GM12878 (cell line): ENCODE results near the gene RNPEP. TPM values are rescaled to one million over a fixed set of nuclear protein-coding genes. Genes with fewer than 3 reads are reported as not detected.

ENCODE experiments used
- ATAC-seq: fragments of 200-7000 bp; cut with Tn5 transposase; 3 replicates; pipeline ENCODE4 v1.9.1; 2020; ENCODE audit warnings: mild to moderate bottlenecking, moderate library complexity
- BruUV-seq: library from RNA; stranded (reverse); fragments of 400-500 nt; replicated peaks from 2 replicates; lab custom pipeline; 2021; lab: Mats Ljungman, UMichigan
- CTCF ChIA-PET: fragments of 300-600 bp; sonication (Branson Sonifier 250); formaldehyde crosslinking; extraction: SDS; loops from one replicate; lab custom pipeline; 2021; ENCODE audit warnings: inconsistent platforms; lab: Yijun Ruan, JAX
- POLR2A ChIA-PET: fragments of 350-600 bp; formaldehyde crosslinking; extraction: SDS; loops from one replicate; lab custom pipeline; 2021; ENCODE audit warnings: inconsistent platforms; lab: Charles Lee
- RAD21 ChIA-PET: fragments of 300-600 bp; sonication (Branson Sonifier 250); formaldehyde crosslinking; loops from one replicate; lab custom pipeline; 2023; ENCODE audit warnings: antibody characterized with exemption; ENCODE audit not compliant: unreplicated experiment; lab: Charles Lee
- SMC1A ChIA-PET: fragments of 300-600 bp; sonication (Branson Sonifier 250); formaldehyde crosslinking; loops from one replicate; lab custom pipeline; 2023; ENCODE audit not compliant: unreplicated experiment, uncharacterized antibody; lab: Charles Lee
- DNase-seq: peaks from one replicate; pipeline ENCODE4 v3.0.0-alpha.2; 2011; ENCODE audit warnings: low read depth, low spot score
- FAIRE-seq: peaks from 3 replicates; lab custom pipeline; 2011; peaks lifted over from hg19 to GRCh38; lab: Jason Lieb, UNC
- H2AFZ ChIP-seq: 2 replicates; pipeline ENCODE4 v1.6.0; 2011; ENCODE audit warnings: low read depth, low read length, control low read depth; ENCODE audit not compliant: control insufficient read depth
- H3K27ac ChIP-seq: 2 replicates; pipeline ENCODE4 v1.5.1; 2011; ENCODE audit warnings: control low read depth; ENCODE audit not compliant: control insufficient read depth, insufficient read depth
- H3K27me3 ChIP-seq, 2 experiments: replicated peaks in 1 of 2; 2 replicates each; pipeline versions ENCODE4 v1.6.0 to v1.6.1; 2011; ENCODE audit warnings: low read length in 1 of 2; ENCODE audit not compliant: control insufficient read depth in 2 of 2, insufficient read depth in 2 of 2
- H3K36me3 ChIP-seq, 2 experiments: 2 replicates each; pipeline ENCODE4 v1.5.1; 2011; ENCODE audit warnings: low read length in 1 of 2; ENCODE audit not compliant: control insufficient read depth in 2 of 2, insufficient read depth in 2 of 2
- H3K4me1 ChIP-seq: 2 replicates; pipeline ENCODE4 v1.6.1; 2011; ENCODE audit warnings: mild to moderate bottlenecking, low read length, moderate library complexity, mixed read lengths; ENCODE audit not compliant: control insufficient read depth, insufficient read depth
- H3K4me2 ChIP-seq: 2 replicates; pipeline ENCODE4 v1.6.0; 2011; ENCODE audit warnings: control low read depth; ENCODE audit not compliant: control insufficient read depth, insufficient read depth
- H3K4me3 ChIP-seq: fragments of 200-600 bp; sonication (generic); 2 replicates; pipeline ENCODE4 v1.5.1; 2016
- H3K79me2 ChIP-seq: 2 replicates; pipeline ENCODE4 v1.6.0; 2011; ENCODE audit warnings: low read length; ENCODE audit not compliant: control insufficient read depth, insufficient read depth
- H3K9ac ChIP-seq: 2 replicates; pipeline ENCODE4 v1.8.0; 2011; ENCODE audit warnings: low read length, control low read depth, mixed read lengths; ENCODE audit not compliant: control insufficient read depth, insufficient read depth
- H3K9me3 ChIP-seq: replicated peaks from 3 replicates; pipeline ENCODE4 v1.5.1; 2011; ENCODE audit warnings: mild to moderate bottlenecking, low read length; ENCODE audit not compliant: control insufficient read depth, insufficient read depth
- H4K20me1 ChIP-seq: 2 replicates; pipeline ENCODE4 v1.6.0; 2011; ENCODE audit not compliant: control insufficient read depth, insufficient read depth
- CREM ChIP-seq: IDR thresholded peaks from 2 replicates; pipeline ENCODE4 v1.6.1; 2014; ENCODE audit warnings: antibody characterized with exemption, low read depth
- HDGF ChIP-seq: fragments of 450-650 bp; IDR thresholded peaks from 2 replicates; pipeline ENCODE4 v1.6.1; 2016; ENCODE audit warnings: antibody characterized with exemption
- KLF5 ChIP-seq: fragments of 450-650 bp; IDR thresholded peaks from 2 replicates; pipeline ENCODE4 v1.6.1; 2014; ENCODE audit warnings: mild to moderate bottlenecking; ENCODE audit not compliant: partially characterized antibody
- MTA2 ChIP-seq: fragments of 450-650 bp; IDR thresholded peaks from 2 replicates; pipeline ENCODE4 v1.6.1; 2016; ENCODE audit warnings: low read depth, mild to moderate bottlenecking, moderate library complexity
- NR2C1 ChIP-seq: fragments of 450-650 bp; IDR thresholded peaks from 2 replicates; pipeline ENCODE4 v1.6.1; 2017; ENCODE audit warnings: antibody characterized with exemption, mild to moderate bottlenecking, moderate library complexity
- RBBP5 ChIP-seq: fragments of 200-600 bp; sonication (generic); conservative IDR thresholded peaks from 2 replicates; pipeline ENCODE4 v1.6.1; 2016
- TCF12 ChIP-seq: IDR thresholded peaks from 2 replicates; pipeline ENCODE4 v1.6.1; 2011; ENCODE audit warnings: low read depth, mild to moderate bottlenecking, low read length
- ZNF24 ChIP-seq: fragments of 450-650 bp; IDR thresholded peaks from 2 replicates; pipeline ENCODE4 v1.6.1; 2017; ENCODE audit warnings: antibody characterized with exemption, mild to moderate bottlenecking
- ZNF687 ChIP-seq: fragments of 450-650 bp; IDR thresholded peaks from 2 replicates; pipeline ENCODE4 v1.6.1; 2017; ENCODE audit warnings: mild to moderate bottlenecking, moderate library complexity
- WGBS: methylation state at CpG from one replicate; pipeline ENCODE4 v1.1.6; 2016; ENCODE audit warnings: low lambda C conversion rate; ENCODE audit not compliant: insufficient replicate concordance, insufficient coverage; ENCODE audit errors: missing lambda C conversion rate; 5-methylcytosine and 5-hydroxymethylcytosine counted together
- in situ Hi-C: fragments of 300-500 bp; cut with MboI; formaldehyde crosslinking; loops from 9 replicates; pipeline ENCODE4 v1.14.3; 2018; ENCODE audit warnings: mixed read lengths
- intact Hi-C: fragments of 100-400 bp; cut with micrococcal nuclease; formaldehyde crosslinking; loops from one replicate; pipeline ENCODE4 v1.14.2; 2022; ENCODE audit not compliant: unreplicated experiment
- polyA plus RNA-seq, 11 experiments: library from polyadenylated mRNA; depleted of rRNA in 4 of 11; unstranded in 6 of 11; stranded (reverse) in 5 of 11; fragments of >200 nt; fragmentation: Nextera tagmentation in 4 of 11; fragmentation: Illumina TruSeq in 1 of 11; extraction: Ambion mirVana in 4 of 11; extraction: Trizol in 1 of 11; gene quantifications; 1 replicate in 1 of 11; 2 replicates in 10 of 11; pipeline versions ENCODE4 v1.2.1 to v1.2.3, GENCODE V29; 2011 to 2016; ENCODE audit warnings: inconsistent platforms in 2 of 11, missing spikeins in 2 of 11, low read depth in 1 of 11
- total RNA-seq, 4 experiments: library from RNA; depleted of rRNA in 3 of 4; stranded (reverse); fragments of >200 nt in 3 of 4; fragmentation: Illumina TruSeq in 1 of 4; extraction: Trizol in 1 of 4; gene quantifications; 2 replicates each; pipeline versions ENCODE4 v1.2.1 to v1.2.3, GENCODE V29; 2013 to 2021
- TF ChIP-seq, protein P1 (sequence below): IDR thresholded peaks from 2 replicates; pipeline ENCODE4 v1.6.1; 2011; ENCODE audit warnings: borderline replicate concordance, low read depth, mild to moderate bottlenecking, moderate library complexity, low read length; ENCODE audit not compliant: insufficient read depth, poor library complexity, severe bottlenecking
- TF ChIP-seq, protein P2 (sequence below): fragments of 450-650 bp; IDR thresholded peaks from 2 replicates; pipeline ENCODE4 v1.6.1; 2016; ENCODE audit warnings: mild to moderate bottlenecking, moderate library complexity, borderline replicate concordance

RNPEP gene
- total and polyA plus RNA-seq, 10 of the 15 experiments (the other 5 are each of a cell fraction or from before 2014, with no cell fraction given) = 18.3 to 68.2 (median 44.6) TPM

GRCh38 chr1:201955009-201955728 is 27.3 kb upstream of the RNPEP start, which contains the start of gene TIMM17A:
Gene TIMM17A, plus strand, starts transcription at chr1:201955503. Its CDS starts 24 bp downstream, at chr1:201955527.
- Histone ChIP-seq H3K4me1 (no peaks in the 10 kb centered on the region; the same call in 1 of the 2 replicates), H3K9me3 (no peaks in the 10 kb centered on the region), H3K27ac (peak within 1 kb of the TSS; percentile 91), H3K4me3 (peak within 1 kb of the TSS; percentile 91), H3K79me2 (peaks cover 26% of the 10 kb centered on the region), H3K36me3 (peaks cover 0 to 15% of the 10 kb centered on the region in 2 experiments), H3K9ac (peak within 1 kb of the TSS; percentile 100), H3K4me2 (peak within 1 kb of the TSS; percentile 76), H4K20me1 (no peaks in the 10 kb centered on the region), H2AFZ (peak within 1 kb of the TSS; percentile 96), H3K27me3 (no peaks in the 10 kb centered on the region)
- CTCF ChIA-PET = interaction anchor here (1.0 to 3.8 kb wide), 5 partner anchors 18 to 180 kb away, joined by 3 to 17 read pairs (median 3); no protein-coding TSS in a partner anchor
- in situ Hi-C loops (no loop called here), intact Hi-C loops (loop anchor here (2.0 kb wide), 1 partner anchor 28 kb away; the partner anchor contains the start of gene RNPEP)
- SMC1A ChIA-PET = interaction anchor here (0.9 to 1.7 kb wide), 3 partner anchors 10 to 59 kb away, joined by 3 to 5 read pairs (median 3); no protein-coding TSS in a partner anchor
- WGBS = under 1% methylated on average over 36 of the region's 43 CpGs
- RAD21 ChIA-PET = interaction anchor here (1.1 kb wide), 2 partner anchors 60 to 1013 kb away, joined by 3 read pairs; no protein-coding TSS in a partner anchor
- peak; percentile 97 for FAIRE-seq
- peak; percentile 100 for ATAC-seq
- no TSS peak for BruUV-seq
- POLR2A ChIA-PET = interaction anchor here (0.7 to 2.1 kb wide), 9 partner anchors 9 to 191 kb away, joined by 3 to 12 read pairs (median 4); no protein-coding TSS in a partner anchor
- DNase-seq = peak; percentile 91
- TF ChIP-seq, protein P1, sequence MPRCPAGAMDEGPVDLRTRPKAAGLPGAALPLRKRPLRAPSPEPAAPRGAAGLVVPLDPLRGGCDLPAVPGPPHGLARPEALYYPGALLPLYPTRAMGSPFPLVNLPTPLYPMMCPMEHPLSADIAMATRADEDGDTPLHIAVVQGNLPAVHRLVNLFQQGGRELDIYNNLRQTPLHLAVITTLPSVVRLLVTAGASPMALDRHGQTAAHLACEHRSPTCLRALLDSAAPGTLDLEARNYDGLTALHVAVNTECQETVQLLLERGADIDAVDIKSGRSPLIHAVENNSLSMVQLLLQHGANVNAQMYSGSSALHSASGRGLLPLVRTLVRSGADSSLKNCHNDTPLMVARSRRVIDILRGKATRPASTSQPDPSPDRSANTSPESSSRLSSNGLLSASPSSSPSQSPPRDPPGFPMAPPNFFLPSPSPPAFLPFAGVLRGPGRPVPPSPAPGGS = peak; percentile 34
- TF ChIP-seq NR2C1 (peak; percentile 94), CREM (peak; percentile 84), MTA2 (peak; percentile 74), ZNF24 (no peak), KLF5 (peak; percentile 10), TCF12 (0 out of 2 replicates have a peak, but pooled peaks have one; percentile 11), HDGF (peak; percentile 84; the same call in 1 of the 2 replicates), RBBP5 (no peak), ZNF687 (peak; percentile 70)
- TF ChIP-seq, protein P2, sequence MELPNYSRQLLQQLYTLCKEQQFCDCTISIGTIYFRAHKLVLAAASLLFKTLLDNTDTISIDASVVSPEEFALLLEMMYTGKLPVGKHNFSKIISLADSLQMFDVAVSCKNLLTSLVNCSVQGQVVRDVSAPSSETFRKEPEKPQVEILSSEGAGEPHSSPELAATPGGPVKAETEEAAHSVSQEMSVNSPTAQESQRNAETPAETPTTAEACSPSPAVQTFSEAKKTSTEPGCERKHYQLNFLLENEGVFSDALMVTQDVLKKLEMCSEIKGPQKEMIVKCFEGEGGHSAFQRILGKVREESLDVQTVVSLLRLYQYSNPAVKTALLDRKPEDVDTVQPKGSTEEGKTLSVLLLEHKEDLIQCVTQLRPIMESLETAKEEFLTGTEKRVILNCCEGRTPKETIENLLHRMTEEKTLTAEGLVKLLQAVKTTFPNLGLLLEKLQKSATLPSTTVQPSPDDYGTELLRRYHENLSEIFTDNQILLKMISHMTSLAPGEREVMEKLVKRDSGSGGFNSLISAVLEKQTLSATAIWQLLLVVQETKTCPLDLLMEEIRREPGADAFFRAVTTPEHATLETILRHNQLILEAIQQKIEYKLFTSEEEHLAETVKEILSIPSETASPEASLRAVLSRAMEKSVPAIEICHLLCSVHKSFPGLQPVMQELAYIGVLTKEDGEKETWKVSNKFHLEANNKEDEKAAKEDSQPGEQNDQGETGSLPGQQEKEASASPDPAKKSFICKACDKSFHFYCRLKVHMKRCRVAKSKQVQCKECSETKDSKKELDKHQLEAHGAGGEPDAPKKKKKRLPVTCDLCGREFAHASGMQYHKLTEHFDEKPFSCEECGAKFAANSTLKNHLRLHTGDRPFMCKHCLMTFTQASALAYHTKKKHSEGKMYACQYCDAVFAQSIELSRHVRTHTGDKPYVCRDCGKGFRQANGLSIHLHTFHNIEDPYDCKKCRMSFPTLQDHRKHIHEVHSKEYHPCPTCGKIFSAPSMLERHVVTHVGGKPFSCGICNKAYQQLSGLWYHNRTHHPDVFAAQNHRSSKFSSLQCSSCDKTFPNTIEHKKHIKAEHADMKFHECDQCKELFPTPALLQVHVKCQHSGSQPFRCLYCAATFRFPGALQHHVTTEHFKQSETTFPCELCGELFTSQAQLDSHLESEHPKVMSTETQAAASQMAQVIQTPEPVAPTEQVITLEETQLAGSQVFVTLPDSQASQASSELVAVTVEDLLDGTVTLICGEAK = peak; percentile 81; the same call in 1 of the 2 replicates
